Endometrium (tissue), 2 donors: ENCODE results near the gene CACNA2D1.
A peak's percentile ranks its signal among the peaks of the same experiment; 100 is the strongest.
"Not testable (repeated sequence)": the region's sequence is repeated elsewhere in the genome, so short reads cannot be mapped to it uniquely, and the experiment has no call there.

Experiments used
- FAIRE-seq: peaks from 2 replicates; lab custom pipeline; 2012; peaks lifted over from hg19 to GRCh38; lab: Jason Lieb, UNC
- donor health status: control.
- donor health status: control.

Gene CACNA2D1

DNA sequence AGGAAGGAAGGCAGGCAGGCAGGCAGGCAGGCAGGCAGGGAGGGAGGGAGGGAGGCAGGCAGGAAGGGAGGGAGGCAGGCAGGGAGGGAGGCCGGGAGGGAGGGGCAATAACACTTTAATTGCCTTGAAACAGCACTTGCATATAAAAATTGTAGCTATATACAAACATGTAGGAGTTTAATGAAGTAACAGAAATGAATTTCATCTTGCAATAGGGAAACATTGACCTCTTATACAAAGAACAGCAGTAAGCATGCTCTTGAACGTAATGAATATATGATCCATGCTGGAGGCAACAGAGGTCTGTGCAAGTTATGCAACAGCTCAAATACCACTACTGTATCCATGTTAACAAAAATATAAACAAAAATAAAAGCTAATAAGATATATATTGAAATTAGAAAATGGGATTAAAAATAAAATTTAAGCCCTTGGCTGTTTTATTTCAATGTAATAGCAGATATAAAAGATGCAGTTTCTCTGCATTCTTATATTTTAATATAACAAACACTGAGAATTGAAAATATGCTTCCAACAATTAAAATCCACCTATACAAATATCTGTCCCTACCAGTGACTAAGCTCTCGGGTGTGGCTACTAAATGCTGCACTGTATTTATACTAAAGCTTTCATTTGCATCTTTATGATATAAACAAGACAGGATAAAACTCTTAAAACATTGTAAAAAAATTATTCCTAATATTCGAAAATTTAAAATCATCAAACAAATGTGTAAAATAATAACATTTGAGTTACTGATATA is 50.3 kb downstream of the CACNA2D1 start:
- no peak for FAIRE-seq

DNA sequence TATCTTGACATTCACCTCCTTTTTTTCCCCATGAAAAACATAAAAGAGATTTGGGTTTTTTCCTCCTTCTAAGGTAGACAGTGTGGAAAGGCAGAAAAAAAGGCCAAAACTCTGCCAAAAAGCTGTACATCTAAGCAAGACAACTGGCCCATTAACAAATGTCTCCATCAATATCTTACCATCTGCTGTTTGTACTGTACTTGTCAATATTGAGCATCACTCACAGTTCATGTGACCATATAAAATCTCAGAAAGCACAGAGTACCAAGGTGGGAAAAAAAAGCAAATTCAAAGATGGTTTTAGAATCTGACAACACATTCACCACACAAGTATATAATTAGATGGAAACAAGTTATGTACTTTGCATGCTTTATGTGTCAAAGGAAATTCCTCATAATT is 52.6 kb downstream of the CACNA2D1 start:
- no peak for FAIRE-seq

DNA sequence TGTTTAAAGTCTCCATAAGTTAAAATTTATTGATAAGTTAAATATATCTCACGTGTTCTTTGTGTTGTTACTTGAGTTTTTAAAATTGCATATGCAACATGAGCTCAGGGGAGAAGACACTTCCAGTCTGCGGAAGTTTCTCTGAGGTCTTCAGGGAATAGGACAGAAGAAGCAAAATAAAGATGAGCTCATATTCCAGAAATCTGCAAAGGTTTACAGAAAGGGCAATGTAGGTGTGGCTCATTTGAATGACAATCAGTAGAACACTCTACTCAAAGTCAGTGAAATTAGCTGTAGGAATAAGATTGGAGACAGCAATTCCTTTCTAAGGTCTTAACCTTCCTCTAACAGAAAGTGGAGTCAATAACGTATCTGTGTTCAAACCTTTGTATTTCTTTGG is 53.7 kb downstream of the CACNA2D1 start:
- FAIRE-seq = no peak

DNA sequence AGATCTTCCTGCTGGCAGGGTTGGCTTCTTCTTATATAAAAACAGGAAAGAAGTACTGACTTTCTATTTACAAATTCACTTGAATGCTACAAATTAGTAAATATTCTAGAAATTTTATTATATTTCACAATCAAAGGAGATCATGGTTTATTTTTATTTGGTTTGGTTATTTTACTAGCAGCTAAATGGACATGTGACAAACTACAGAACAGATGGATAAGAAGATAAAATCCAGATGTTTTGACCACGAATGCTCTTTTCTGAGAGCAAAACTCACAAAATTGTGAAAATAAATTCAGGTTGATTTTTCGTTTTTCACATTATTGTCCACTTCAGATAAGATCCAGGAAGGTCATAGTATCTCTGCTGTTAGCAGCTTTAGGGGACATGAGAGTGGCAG is 55.4 kb downstream of the CACNA2D1 start:
- peak; percentile 93 for FAIRE-seq

DNA sequence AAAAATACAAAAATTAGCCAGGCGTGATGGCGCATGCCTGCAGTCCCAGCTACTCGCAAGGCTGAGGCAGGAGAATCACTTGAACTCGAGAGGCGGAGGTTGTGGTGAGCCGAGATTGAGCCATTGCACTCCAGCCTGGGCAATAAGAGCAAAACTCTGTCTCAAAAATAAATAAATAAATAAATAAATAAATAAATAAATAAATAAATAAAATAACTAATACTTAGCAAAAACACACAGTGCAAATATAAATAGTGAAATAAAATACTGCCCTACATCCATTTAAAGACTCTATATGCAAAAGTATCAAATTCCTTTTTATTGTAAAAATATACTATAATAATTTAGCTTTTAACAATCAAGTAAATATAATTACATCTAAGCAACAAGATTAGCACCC is 57.0 kb downstream of the CACNA2D1 start:
- not testable (repeated sequence) for FAIRE-seq

DNA sequence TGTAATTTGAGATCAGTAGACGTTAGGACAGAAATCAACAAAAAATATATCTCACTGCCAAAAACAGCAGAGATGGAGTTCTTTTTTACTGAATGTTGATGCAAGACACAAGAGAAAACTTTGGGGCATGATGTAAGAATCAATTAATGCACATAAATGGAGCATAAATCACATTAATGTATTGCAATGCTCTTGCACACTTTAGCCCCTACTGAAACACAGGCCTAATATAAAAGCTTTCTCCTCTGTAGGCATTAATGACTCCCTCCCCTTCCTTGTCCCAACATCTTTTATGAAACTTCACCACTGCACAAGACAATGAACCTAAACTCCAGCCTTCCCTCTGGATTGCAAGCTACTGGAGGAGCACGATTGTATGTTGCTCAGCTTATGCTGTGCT is 58.8 kb downstream of the CACNA2D1 start:
- no peak for FAIRE-seq

DNA sequence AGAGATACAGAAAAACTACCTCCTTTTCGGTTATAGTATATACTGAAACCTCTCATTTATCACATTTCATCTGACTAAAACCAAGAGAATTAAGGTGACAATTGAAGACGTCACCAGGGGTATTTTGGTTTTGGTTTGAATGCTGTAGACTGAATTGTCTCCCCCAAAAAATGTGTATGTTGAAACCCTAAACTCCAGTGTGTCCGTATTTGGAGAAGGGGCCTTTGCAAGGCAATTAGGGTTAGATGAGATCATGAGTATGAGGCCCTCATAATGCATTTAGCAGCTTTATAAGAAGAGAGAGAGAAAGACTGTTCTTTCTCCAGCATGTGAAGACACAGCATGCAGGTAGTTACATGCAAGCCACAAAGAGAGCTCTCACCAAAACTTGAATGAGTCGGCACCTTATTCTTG is 59.5 kb downstream of the CACNA2D1 start:
- no peak for FAIRE-seq

DNA sequence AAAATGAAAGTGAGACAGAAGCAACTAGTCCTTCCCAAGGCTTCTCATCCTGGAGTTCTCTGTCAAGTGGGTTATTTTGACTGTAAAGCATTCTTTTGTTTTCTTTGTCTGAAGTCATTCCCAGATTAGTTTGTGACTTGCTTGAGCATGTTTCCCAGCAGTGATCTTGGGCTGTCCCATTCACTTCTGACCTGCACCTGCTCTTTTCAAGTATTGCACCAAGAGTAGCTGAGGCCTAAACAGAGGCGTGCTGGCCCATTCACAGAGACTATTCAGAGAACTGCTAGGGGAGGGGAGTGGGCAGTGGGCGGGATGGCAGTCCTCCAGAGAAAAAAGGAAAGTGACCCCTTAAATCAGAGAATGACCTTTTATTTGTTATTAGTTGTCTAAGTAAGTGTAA is 61.3 kb downstream of the CACNA2D1 start:
- no peak for FAIRE-seq

DNA sequence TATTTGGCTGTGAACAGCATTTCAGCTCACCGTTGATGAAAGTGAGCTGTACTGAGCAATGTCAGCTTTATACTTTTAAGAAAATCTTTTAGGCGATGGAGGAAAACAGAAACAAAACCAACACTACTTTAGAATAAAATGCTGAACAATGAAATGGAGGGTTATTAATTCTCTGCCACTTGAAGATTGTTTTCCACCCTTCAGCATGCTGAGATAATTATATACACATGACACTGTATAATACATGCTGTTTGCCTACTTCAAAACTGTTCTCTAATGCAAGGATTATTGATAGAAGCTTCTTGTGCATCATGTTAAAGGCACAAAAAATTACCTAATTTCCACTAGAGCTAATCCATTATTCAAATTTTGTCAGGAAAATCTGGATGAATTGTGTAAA is 66.8 kb downstream of the CACNA2D1 start:
- no peak for FAIRE-seq

DNA sequence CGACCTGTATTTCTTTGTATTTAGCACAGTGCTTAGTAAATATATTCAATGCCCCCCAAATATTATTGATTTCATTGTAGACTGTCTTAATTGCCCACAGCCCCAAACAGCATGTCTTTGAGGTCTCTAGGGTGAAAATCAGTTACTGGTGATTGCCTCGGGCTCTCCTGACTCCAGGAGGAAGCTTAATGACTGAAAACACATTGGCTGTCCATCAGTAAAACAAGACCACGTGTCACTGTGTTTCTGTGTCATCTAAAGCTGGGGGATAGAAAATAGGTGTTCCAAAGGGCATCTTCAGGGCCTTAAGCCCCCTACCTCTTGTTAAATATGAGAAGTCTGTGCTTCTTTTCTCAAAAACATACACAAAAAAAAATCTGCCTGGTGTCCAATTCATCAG is 67.9 kb downstream of the CACNA2D1 start:
- no peak for FAIRE-seq

DNA sequence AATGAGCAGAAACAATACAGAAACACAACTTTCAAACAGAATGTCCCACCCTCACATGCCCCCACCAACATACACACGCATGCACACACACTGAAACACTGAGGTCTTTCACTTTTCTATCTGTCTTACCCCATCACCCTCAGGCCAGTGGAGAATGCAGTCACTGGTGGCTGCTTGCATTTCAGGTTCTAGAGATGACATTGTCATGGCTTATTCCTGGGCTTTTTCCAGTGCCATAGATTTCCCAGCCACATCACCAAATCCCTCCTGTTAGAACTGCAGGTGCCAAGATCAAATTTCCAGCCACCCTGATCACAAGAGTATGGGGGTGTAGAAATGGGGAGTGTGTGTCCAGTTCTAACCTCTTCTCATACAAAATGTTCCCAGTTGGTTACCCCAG is 68.4 kb downstream of the CACNA2D1 start:
- no peak for FAIRE-seq

DNA sequence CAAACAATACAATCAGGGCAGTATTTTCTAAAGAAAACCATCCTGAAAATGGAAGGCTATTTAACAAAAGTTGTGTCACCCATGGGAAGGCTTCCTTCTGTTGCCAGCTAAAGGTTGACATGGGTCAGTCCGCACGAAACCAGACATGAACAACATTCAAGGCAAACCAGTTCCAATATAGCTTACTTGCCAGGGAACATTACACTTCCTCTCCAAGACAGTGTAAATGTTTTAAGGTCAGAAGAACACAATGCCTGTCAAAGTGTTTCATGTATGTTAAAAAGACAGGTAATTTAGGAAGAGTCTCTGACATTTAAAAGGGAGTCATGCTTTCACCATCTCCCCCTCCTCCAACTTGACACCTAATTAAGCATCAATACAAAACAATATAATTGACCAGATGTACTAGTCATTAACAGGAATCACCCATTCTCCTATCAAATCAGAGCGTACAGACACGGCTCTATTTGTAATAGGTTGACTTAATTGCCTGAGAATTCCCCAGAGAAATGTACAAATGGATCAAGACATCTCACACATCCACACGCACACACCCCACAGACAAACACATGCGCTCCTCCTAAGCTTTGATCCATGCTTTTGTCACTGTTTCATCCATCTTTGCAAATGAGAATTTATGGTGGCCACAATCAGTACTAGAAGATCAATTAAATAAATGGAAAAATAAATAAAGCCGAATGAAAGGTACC is 69.5 kb downstream of the CACNA2D1 start:
- no peak for FAIRE-seq

DNA sequence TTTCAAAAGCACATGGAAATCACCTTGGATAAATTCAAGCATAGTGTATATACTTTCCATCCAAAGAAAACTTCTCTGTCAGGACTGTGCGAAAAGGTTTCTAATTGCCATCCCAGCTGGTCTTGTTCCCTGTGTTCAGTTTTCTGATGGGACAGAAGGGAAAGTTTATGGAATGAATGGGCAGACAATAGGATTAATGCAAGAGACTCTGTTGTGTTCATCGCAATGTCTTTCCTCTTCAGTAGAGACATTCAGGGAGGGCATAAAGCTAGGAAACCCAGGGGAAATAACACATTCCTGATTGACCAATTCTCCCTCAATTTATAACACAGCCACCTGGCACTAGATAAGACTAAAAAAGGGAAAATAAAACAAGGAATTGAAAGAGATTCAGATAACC is 78.9 kb downstream of the CACNA2D1 start:
- FAIRE-seq = no peak

DNA sequence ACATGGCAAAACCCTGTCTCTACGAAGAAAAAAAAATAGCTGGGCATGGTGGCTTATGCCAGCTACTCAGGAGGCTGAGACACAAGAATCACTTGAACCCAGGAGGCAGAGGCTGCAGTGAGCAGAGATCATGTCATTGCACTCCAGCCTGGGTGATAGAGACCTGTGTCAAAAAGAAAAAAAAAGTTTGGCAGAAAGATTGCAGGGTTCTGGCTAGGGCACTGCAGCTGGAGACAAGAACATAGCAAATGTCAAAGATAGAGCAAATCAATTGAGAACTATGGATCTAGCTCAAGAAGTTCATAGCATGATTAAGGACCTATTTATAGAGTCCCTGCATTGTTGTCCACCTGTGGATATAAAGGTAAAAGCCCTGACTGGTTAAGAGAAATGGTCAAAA is 79.5 kb downstream of the CACNA2D1 start:
- no peak for FAIRE-seq

DNA sequence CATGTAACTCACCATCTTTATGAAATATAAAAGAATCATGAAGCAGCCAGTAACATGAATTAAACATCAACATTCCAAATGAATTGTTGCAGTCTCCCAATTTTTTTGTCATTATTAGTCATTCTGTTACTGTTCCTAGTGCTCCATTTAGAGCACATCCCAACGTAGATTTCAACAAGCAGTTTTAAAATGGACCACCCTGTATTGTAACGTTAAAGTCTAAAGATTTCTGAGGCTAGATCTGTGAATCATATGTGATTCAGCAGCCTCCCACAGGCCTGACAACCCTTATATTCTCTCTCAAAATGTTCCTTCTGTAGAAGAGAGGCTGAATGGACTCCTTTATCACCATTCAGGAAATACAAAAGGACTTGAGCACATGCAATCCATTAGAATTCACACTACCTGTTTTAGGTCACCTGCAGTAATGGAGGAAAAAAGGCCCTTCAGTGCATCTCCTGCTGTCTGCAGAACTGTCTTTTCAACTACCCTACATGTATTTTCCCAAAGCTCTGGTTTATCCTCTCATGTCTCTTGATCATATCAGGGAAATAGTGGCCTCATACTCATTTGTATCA is 81.4 kb downstream of the CACNA2D1 start:
- FAIRE-seq = no peak

DNA sequence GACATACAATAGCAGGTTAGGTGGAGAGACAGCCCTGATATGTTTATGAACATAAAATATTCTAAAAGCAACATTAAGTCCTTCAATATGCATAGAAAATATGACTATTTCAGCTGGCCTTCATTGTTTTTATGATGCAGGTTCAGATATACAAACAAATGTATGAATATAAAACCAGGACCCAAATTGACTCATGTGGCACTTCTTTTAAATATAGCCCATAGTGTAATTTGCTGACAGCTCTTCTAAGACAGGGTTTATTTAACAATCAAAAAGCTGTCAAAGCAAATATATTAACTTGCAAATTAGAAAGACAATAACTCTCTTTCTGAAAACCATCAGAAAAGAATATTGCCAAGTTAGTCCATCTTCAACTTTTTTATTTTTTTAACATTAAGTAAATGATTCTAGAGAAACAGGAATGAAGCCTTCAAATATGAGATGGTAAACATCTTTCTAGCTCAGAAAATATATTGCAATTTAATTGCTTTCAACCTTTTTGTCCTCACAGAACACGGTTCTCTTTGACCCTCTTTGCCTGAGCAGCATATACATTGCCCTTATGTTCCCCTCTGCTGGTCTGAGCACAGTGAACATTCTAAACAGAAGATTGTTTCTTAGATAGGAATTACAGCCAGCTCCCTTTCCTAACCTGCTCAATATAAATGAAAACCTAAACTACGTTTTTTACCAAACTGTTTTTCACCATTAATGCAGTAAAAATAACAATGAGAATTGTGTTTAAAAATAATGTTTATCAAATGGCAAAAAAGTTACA is 82.8 kb downstream of the CACNA2D1 start:
- no peak for FAIRE-seq

DNA sequence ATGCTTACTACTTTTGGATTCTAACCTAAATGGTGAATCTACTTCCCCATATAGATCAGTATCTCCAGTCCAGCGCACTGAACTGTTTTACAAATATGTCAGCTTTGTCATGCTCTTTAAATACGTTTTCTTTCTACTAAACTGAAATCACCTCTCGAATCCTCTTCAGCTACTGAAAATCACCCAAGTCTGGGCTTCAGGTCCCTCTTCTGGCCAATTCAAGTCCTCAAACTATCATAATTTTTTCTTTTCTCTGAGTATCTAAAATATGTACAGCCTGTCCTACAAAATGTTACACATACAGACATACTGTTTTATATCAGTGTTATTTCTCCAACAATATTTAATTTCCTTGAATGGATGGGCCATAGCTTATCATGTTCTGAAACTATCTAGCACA is 84.2 kb downstream of the CACNA2D1 start:
- FAIRE-seq = no peak

DNA sequence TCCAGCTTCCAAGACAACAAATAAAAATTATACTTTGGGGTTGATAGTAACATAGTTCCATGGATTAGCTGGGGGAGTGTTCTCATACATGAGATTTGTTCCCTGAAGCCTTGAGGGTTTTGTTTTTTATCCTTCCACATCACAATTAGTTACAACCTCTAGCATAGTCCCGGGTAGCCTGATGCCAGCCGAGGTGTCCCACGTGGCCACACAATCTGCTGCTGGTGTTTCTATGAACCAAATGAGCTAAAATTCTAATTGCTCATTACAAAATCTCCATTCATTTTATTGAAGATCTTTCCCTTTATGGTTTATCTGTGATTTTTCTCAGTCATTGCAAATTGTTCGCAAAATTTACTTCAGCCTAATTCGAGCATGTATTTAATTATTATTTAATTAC is 84.7 kb downstream of the CACNA2D1 start:
- FAIRE-seq = no peak

DNA sequence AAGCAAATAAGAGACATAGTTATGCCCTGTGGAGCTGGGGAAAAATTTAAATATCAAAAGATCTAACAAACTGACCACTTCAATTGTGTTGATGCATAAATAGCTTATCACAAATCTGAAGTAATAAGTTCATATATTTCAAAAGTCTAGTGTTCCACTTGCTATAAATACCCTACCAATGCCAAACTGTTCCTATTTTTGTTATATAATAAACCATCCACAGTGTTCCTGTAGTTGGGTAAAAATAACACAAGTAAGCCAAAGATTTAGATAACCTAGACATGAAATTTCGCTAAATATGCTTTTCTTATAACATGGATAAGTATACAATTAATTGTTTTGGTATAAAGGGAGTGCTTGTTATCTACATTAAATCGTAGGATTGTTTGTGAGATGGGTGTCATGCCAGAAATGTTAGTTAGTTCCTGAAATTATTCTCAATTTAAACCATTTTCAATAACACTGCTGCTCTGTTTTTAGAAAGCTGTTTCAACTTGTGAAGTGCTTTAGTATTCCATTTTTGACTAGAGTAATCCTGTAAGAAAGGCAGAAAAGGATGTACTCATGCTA is 85.5 kb downstream of the CACNA2D1 start:
- FAIRE-seq = no peak

DNA sequence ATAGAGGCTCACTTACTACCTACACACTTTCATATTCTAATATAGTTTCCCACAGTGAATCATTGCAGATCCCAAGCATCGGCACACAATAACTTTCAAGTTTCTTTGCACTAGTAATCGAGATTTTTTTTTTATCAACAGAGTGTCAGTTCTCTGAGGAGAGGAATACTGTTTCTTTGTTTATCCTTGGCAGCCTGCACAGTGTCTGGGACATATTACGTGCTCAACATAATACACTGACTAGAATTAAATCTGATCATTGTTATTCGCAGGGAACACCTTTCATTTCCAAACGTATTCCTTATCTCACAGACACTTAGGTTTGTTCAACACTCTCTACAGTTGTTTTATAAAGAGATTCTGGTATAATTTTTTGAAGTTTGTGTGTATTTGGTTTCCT is 95.3 kb downstream of the CACNA2D1 start:
- FAIRE-seq = no peak

DNA sequence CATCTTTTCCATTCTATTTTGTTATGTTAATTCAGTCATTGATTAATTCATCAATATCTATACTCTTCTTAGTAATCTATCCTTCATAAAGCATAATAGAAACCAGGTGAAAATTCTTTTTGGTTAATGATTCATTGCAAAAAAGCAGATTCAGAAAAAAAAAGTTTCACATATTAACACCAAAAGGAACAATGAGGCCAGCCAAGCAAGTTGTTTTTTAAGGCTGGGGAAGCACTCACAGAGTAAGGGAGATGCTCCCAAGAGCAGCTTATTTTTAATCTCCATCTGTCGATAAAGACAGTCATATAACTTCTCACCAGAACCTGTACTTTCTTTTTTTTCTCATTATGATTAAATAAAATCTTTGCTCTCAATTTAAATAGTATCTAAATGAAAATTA is 95.8 kb downstream of the CACNA2D1 start:
- no peak for FAIRE-seq

DNA sequence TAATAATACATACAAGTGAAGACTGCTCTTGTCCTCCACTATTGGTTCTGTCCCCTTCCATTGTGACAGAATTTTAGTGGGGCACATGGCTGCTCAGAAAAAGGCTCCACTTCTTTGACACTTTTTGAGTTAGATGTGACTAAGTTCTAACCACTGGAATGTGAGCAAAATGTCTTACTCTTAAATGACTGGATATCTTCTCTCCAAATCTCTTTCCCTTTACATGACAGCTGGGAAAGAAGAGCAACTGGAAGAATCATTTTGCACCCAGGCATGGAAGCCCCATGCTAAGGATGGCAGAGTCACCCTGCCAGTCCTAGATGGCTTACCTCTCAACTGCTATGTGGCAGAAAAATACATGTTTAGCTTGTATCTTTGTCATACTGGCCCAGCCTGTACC is 97.7 kb downstream of the CACNA2D1 start:
- no peak for FAIRE-seq
